ENCODE measurements around the gene TXNL1. TPM values are rescaled to one million over a fixed set of nuclear protein-coding genes. Genes with fewer than 3 reads are reported as not detected.

The TXNL1 gene
- total RNA-seq, 1 experiment from 2014 or later, result 72.8 TPM

- no peak for TF ChIP-seq ARID4B (CRISPR knock-in tag; IDR thresholded peaks at IDR 0.05; ENCODE audit: borderline replicate concordance)
- no peak for TF ChIP-seq ZNF121 (CRISPR knock-in tag; IDR thresholded peaks at IDR 0.05)
- no peak for TF ChIP-seq EMX1 (CRISPR knock-in tag; IDR thresholded peaks at IDR 0.05)
- TF ChIP-seq ESRRA (CRISPR knock-in tag; IDR thresholded peaks at IDR 0.05; ENCODE audit: borderline replicate concordance), result no peak
- TF ChIP-seq ZNF512 (CRISPR knock-in tag; IDR thresholded peaks at IDR 0.05; ENCODE audit: borderline replicate concordance), result no peak
- no peak for TF ChIP-seq MAX (CRISPR knock-in tag; IDR thresholded peaks at IDR 0.05)
- no peak for TF ChIP-seq CDX4 (CRISPR knock-in tag; IDR thresholded peaks at IDR 0.05; ENCODE audit: borderline replicate concordance)
- no peak for TF ChIP-seq CTCF (IDR thresholded peaks at IDR 0.05)
- no peak for TF ChIP-seq E2F5 (CRISPR knock-in tag; IDR thresholded peaks at IDR 0.05)
These were observed 22.3 kb upstream of the TXNL1 start (continued) for GRCh38 chr18:56660655-56661054.

GRCh38 chr18:56659111-56659510, 20.7 kb upstream of the TXNL1 start:
- no peak for DNase-seq (ENCODE audit: low spot score)
- Mint-ChIP-seq H3K27me3 (ENCODE audit: low read depth) (no peaks in the 10 kb centered on the region; the same call in 1 of the 2 replicates), H3K4me3 (no peak overlapping the region), H3K27ac (no peak overlapping the region), H3K36me3 (no peaks in the 10 kb centered on the region), H3K4me1 (peaks cover 8% of the 10 kb centered on the region), H3K9me3 (peaks cover 8% of the 10 kb centered on the region)
- ChIA-PET CTCF (no interaction called here), POLR2A (no interaction called here)
- ATAC-seq, result no peak
- TF ChIP-seq FOXJ3 (CRISPR knock-in tag; IDR thresholded peaks at IDR 0.05; ENCODE audit: borderline replicate concordance), result no peak
- no peak for TF ChIP-seq ZBTB43 (CRISPR knock-in tag; IDR thresholded peaks at IDR 0.05)
- TF ChIP-seq ZNF317 (CRISPR knock-in tag; IDR thresholded peaks at IDR 0.05; ENCODE audit: borderline replicate concordance, low read depth), result no peak
- no peak for TF ChIP-seq AR (CRISPR knock-in tag; IDR thresholded peaks at IDR 0.05)
- no peak for TF ChIP-seq NR1H2 (CRISPR knock-in tag; IDR thresholded peaks at IDR 0.05)
- TF ChIP-seq ZNF138 (CRISPR knock-in tag; conservative IDR thresholded peaks at IDR 0.05), result no peak
- TF ChIP-seq ERG (CRISPR knock-in tag; IDR thresholded peaks at IDR 0.05), result no peak
- TF ChIP-seq SOX15 (CRISPR knock-in tag; IDR thresholded peaks at IDR 0.05), result no peak

Data from WTC11 (cell line).